ENCODE results near the gene OR2Z1.

OR2Z1 gene, protein sequence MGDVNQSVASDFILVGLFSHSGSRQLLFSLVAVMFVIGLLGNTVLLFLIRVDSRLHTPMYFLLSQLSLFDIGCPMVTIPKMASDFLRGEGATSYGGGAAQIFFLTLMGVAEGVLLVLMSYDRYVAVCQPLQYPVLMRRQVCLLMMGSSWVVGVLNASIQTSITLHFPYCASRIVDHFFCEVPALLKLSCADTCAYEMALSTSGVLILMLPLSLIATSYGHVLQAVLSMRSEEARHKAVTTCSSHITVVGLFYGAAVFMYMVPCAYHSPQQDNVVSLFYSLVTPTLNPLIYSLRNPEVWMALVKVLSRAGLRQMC

DNA sequence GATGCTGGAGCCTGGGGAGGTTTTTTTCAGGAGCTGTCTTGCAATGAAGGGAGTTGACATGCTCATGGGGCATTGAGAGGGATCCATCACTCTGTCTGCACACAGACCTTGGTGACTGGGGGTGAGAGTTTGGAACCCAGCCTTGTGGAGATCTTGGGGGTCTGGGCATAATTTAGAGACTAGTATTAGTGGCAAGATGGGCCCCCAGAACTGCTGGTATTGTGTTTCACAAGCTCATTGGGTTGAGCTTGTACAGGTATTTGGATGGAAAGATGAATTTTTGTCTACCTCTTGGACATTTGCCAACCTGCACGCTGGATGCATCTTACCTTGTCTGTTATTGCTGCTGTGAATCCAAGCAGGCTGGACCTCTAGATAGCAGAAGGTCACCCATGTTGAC is at the start of gene OR2Z1:
Gene OR2Z1 (plus strand): TSS at position 301 of the 400 bp plus-strand sequence. CDS start 9,395 bp downstream, outside the sequence.
- no peak within 1 kb of the TSS for H3K4me3 ChIP-seq (ENCODE audit: low read depth, low read length)

DNA sequence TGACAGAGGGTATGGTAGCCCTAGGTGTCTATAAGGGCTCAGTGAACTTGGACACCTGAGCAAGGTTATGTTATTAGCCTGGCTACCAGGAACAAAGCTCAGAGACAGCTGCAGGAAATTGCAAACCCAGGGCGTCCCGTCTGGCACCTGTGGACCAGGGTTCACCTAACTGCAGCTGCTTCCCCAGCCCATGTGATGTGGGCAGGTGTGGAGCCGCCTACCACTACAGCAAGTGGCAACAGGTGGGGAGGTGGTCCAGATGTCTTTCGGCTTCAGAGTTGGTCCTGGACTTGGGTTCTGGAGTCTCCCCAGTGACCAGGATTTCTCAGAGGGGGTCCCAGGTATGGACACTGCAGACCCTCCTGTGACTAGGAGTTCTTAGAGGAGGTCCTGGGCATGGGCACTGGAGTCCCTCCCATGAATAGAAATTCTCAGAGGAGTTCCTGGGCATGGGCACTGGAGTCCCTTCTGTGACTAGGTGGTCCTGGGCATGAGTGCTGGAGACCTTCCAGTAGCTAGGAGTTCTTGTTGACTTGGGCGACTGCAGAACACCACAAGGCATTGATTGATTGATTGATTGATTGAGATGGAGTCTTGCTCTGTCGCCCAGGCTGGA is 48.0 kb upstream of the OR2Z1 start:
- H3K4me3 ChIP-seq (ENCODE audit: low read depth, low read length) = no peak overlapping the region

DNA sequence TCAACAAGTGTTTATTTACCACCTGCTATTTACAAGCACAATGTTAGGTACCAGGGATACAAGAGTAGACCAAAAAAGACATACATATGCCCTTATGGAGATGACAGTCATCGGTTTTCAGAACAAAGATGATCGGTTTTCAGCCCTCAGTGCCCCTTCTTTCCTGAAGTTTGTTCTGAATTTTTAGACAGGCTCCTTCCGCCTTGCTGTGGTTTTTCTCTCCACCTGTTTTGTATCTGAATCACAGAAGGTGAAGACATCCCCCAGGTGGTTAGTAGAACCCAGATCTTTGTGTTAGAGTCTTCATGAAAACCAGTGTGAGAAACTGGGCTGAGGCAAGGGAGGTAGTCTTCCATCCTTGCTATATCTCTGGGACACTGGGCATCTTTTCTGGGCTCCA is 46.4 kb upstream of the OR2Z1 start:
- no peak overlapping the region for H3K4me3 ChIP-seq (ENCODE audit: low read depth, low read length)

DNA sequence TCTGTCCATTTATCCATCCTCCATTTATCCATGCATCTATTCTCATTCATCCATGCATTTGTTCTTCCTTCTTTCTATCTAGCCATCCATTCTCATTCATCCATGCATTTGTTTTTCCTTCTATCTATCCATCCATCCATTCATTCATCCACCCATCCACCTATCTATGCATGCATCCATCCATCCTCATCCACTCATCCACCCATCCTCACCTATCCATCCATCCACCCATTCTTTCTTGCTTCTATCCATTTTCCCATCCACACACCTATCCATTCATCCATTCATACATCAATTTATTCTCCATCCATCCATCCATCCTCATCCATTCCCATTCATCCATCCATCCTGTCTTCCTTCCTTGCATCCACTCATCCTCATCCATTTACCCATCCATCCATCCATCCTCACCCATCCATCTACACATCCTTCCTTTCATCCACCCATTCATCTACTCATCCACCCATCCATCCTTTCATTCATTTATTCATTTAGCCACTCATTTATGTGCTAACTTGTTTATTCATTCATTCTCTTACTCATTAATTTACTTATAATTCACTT is 43.1 kb upstream of the OR2Z1 start:
- no peak overlapping the region for H3K4me3 ChIP-seq (ENCODE audit: low read depth, low read length)

DNA sequence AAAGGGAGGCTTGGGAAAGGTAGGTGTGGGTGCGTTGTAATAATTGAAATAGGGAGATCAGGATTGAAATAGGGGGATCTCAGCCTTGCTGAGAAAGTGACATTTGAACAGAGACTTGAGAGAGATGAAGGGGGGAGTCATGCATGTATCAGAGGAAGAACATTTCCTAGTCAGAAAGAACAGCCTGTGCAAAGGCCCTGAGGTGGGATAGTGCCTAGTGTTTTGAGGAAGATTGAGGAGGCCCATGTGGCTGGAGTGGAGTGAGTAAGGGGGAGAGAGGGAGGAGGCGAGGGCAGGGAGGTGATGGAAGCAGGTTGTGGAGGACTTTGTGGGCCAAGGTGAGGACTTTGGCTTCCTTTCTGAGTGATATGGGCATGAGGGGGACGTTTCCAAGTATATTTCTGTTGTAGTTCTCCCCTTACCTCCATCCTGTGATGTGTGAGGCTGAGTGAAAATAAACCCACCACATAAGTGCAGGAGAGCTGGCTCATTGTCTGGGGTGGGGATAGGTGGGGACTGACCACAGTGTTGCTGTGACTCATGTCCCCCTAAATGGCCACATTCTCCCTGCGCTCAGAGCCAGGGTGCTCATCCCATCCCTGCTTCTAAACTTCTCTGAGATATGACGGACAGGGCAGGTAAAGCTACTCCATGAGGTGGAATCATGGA is 40.6 kb upstream of the OR2Z1 start:
- no peak overlapping the region for H3K4me3 ChIP-seq (ENCODE audit: low read depth, low read length)

DNA sequence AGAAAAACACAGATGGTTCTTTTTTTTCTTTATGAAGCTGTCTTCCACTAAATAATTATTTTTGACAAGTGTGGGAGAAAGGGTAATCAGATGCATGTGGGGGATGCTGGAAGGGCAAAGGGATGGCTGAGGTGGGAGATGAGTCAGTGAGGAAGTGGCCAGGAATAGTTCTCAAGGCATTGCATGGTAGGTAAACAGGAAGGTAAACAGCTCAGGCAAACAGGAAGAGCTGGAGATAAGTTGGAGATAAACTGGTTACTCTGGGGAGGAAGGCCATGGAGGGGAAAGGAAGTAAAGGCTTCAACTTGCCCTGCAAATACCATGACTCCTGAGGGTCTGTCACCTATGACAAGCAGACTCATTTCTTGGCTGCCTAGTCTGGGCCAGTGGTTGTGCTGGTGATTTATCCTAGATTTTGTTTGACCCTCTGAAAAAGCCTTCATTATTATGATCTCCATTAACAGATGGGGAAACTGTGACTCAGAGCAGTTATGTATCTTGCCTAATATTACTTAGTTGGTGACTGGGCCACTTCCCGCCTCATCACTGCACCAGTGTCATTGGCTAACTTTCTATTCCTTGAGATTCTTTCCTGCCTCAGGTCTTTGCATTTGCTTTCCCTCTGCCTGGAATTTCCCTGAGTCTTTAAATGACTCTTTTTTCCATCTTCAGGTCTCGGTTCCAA is 39.9 kb upstream of the OR2Z1 start:
- no peak overlapping the region for H3K4me3 ChIP-seq (ENCODE audit: low read depth, low read length)

DNA sequence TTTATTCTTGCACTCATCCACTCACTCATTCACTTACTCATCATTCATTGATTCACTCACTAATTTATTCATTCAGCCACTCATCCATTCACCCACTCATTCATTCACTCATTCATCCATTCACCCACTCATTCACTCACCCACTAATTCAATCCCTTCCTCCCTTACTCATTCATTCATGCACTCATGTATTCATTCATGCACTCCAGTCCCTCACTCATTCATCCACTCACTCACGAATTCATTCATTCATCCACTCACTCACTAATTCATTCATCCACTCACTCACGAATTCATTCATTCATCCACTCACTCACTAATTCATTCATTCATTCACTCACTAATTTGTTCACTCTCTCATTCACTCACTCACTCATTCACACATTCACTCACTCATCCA is 39.0 kb upstream of the OR2Z1 start:
- H3K4me3 ChIP-seq (ENCODE audit: low read depth, low read length) = no peak overlapping the region

DNA sequence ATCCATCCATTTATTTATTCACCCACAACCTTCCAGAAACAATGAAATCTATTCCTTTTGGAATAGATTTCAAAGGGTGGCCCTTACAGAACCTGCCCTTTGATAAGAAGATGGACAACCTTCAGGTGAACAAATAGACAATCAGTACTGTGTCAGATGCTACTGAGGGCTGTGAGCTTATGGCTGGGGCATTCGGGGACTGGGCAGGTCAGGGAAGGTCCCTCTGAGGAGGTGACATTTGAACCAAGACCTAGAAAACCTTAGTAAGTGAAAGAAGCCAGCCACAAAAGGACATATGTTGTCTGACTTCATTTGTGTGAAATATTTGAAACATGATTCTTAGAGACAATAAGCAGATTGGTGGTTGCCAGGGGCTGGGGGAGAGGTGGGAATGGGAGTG is 38.5 kb upstream of the OR2Z1 start:
- H3K4me3 ChIP-seq (ENCODE audit: low read depth, low read length) = no peak overlapping the region

DNA sequence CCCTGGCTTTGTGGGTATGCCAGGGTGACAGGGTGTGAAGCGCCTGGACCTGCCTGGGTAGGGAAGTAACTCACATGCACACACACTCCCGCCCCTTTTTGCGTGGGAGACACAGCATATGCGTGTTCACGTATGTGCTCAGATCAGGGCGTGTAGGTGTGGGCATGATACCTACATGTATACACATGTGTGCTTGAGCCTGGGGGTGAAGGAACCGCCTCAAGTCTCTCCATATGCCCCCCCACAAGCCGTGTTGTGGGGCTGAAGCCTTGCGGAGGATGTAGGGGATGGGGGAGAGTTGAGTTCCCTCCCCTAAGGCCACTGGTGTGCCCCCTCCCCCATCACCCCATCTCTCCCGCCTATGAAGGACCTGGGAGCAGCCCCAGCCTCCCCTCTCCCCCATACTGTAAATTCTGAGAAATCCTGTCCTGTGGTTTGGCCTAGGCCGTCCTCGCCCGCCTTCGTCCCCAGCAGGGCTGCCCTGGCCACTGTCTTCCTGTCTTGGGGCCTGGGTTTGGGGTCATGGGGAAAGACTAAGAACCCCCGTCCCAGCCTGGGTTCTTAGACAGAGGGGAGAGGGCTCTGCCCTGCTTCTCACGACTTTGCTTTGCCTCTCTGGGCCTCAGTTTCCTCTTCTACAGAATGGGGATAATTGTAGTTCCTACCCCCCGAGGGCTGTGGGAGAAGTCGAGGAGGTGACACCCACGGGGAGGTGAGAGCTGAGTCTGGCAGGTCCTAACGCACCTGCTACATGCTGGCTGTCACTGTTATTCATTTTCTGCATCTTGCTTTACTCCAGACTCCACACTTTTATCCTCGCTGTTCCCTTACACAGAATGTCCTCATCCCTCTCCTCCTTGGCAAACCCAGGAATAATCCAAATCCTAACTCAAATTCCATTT is 37.2 kb upstream of the OR2Z1 start:
- no peak overlapping the region for H3K4me3 ChIP-seq (ENCODE audit: low read depth, low read length)

DNA sequence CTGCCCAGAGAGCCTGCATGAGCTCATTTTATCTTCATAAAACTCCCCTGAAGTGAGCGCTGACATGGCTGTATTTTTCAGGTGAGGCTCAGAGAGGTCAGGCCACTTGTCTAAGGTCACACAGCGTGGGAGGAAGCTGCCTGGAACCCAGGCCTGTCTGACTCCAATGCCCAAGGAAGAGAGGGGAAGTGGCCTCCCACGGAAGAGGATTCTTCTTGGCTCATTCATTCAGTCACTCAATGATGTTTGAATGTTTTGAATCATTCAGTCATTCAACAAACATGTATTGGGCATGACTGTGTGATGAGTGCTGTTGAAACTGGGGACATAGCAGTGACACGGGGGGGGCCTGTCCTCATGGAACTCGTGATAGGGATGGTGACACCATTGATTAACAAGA is 34.9 kb upstream of the OR2Z1 start:
- H3K4me3 ChIP-seq (ENCODE audit: low read depth, low read length) = no peak overlapping the region

DNA sequence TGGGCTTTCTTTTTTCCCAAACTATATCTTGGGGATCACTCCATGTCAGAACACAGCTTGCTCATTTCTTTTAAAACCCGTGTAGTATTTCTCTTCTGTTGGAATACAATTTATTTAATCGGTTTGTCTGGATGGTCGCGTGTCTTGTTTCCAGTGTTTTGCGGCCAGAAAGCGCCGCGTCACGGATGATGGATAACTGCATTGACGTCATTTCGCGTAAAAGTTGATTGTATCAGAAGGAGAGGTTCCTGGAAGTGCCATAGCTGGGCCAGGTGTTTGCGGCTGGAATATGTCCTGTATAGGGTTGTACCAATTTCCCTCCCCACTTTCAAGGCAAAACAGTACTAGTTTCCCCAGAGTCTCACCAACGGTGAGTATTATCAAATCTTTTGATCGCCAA is 32.5 kb upstream of the OR2Z1 start:
- H3K4me3 ChIP-seq (ENCODE audit: low read depth, low read length) = no peak overlapping the region

DNA sequence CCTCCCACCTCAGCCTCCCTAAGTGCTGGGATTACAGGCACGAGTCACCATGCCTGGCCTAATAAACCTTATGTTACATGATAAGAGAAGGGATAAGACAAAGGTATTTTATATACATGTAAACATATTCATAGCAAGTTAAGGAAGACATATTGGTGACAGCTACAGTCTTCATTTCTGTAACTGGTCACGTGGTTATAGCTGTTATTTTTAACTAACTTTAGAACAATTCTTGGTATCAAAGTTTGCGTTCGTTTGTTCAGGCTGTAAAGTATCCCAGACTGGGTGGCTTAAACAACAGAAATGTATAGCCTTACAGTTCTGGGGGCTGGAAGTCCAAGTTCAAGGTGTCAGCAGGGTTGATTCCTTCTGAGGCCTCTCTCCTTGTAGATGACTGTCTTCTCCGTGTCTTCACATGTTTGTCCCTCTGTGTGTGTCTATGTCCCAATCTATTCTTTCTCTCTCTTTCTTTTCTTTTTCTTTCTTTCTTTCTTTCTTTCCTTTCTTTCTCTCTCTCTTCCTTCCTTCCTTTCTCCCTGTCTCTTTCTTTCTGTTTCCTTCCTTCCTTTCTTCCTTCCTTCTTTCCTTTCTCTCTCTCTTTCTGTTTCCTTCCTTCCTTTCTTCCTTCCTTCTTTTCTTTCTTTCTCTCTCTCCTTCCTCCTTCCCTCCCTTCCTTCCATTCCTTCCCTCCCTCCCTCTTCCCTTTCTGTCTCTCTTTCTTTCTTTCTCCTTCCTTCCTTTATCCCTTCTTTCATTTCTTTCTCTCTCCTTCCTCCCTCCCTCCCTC is 30.5 kb upstream of the OR2Z1 start:
- H3K4me3 ChIP-seq (ENCODE audit: low read depth, low read length) = no peak overlapping the region

DNA sequence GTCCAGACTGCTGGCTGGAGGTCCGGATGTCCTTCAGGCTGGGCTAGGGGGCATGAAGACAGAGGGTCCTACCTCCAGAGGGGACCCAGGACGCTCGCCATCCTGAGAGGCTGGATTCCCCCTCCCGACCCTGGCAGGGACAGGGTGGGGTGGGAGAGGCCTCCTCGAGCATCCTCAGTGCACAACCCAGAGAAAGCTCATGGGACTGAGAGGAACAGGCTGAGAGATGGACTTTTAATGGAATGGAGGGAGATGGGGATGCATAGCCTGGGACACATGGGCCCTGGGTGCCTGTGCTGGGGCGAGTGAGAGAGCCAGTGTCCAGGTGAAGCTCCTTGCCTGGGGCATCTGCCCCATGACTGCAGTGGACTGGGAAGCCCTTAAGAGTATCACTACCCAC is 25.9 kb upstream of the OR2Z1 start:
- H3K4me3 ChIP-seq (ENCODE audit: low read depth, low read length) = no peak overlapping the region

DNA sequence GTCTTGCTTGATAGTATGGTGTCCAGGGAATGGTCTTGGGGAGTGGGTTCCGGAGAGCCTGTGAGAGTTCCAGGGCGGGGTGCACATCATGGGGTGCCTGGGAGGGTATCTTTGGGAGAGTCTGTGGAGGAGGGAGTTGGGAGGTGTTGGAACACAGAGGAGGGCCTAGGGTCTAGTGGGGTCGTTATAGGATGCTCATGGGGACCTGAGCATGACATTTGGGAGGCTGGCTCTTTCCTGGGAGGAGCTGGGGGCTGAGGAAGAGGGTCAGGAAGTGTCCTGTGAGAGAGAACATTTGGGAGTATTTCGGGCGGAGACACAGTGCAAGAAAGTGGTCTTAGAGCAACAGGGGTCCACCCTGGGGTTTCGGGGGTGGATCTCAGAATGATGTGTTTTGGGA is 25.5 kb upstream of the OR2Z1 start:
- H3K4me3 ChIP-seq (ENCODE audit: low read depth, low read length) = no peak overlapping the region

DNA sequence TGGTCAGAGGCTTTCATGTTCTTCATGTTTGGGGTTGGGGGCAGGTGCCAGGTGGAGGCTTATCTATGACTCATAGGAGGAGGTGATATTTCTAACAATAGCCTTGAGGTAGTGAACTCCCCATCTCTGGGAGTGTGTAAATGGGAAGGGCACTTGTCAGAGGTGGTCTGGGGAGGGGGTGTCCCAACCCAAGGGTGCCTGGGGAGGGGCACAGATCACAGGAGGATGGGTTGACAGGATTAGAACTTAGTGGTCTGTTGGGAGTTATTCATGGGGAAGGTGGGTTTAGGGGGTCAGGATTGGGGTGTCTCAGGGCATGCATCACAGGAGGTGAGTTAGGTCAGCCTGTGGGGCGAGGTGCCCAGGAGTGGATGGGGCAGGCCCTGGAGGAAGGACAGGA is 24.4 kb upstream of the OR2Z1 start:
- H3K4me3 ChIP-seq (ENCODE audit: low read depth, low read length) = no peak overlapping the region

DNA sequence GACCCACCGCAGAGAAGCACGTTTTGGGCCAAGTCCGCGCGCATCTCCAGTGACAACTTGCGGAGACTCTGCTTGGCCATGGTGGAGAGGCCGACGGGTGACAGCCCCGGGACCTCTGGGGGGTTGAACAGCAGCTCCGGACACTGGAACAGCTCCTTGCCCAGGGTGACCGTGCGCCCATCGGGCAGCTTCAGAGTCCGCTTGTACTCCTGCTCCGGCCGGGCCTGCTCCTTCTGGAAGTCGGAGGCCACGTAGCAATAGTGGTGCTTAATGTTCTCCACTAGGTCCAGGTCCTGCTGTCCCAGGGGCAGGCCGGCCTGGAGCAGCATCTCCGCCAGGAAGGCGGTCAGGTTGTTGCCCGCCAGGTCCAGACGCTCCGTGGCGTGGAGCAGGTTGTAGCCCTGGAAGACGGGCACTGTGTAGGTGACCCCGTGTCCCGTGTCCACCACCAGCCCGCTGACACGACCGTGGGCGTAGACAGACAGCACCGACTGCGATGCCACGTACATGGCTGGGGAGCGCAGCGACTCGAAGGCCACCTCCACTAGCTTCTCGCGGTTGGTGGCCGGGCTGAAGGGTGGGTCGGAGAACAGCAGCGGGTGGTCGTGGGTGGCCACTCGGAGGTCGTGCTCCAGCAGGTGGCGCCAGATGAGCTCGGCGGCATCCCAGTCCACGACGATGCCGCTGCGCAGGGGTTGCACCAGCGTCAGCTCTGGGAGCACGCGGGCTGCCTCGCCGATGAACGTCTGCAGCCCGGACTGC is 23.6 kb upstream of the OR2Z1 start:
- no peak overlapping the region for H3K4me3 ChIP-seq (ENCODE audit: low read depth, low read length)

DNA sequence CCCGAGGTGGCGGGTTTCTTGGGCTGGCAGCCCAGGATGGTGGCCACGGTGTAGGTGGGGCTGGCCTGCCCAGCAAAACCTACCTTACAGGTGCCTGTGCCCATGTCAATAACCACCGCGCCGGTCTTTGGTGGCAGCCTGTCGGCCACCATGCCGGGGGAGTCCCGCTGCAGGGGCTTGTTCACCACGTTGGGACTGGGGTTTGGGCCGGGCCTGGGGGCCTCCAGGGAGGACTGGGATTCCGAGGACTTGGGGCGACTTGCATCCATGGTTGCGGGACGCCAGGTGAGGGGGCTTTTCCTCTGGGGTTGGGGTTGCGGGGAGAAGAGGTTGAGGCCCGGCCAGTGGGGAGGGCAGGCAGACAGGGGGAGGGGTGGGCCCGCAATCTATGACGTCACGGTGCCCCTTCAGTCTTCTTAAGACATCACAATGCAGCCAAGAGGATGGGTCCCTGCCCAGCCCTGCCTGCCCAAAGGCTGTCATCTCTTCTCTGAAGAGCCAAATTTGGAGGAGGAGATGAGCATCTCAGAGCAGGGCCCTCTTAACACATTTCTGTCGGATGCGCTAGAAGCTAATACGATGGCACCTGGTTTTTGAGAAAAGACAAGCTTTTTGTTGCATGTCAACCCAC is 22.9 kb upstream of the OR2Z1 start, which contains the start of gene ACTL9:
Gene ACTL9 (minus strand): TSS at position 363 of the 631 bp plus-strand sequence. CDS start 94 bp downstream, at position 269.
- no peak within 1 kb of the TSS for H3K4me3 ChIP-seq (ENCODE audit: low read depth, low read length)

DNA sequence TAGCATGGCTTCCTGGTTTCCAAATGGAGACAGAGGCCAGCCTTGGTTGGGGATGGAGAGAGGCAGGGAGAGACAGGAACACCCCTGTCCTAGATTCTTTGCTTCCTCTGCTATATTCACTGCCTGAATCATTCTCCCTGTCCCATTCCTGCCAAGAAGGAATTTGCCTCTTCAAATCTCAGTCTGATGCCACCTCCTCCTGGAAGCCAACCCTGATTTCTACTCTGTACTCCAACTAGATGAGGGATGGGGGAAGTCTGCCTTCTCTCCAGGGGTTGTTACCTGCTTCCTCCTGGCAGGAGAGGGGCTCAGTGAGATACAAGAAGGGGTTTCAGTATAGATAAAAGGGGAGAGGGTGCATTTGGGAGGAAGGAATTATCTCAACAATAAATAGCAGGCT is 21.5 kb upstream of the OR2Z1 start:
- no peak overlapping the region for H3K4me3 ChIP-seq (ENCODE audit: low read depth, low read length)
